Naive thymus-derived CD4-positive, alpha-beta T cell (primary cell): ENCODE measurements around the gene QRFP. TPM values are rescaled to one million over a fixed set of nuclear protein-coding genes. Genes with fewer than 3 reads are reported as not detected.

Experiments used
- ATAC-seq: fragments of 150-1000 bp; cut with Tn5 transposase; 2 replicates; pipeline ENCODE4 v1.10.0; 2021; ENCODE audit warnings: mild to moderate bottlenecking, moderate library complexity
- CTCF ChIA-PET: fragments of 350-600 bp; sonication (Branson Sonifier 250); formaldehyde crosslinking; loops from one replicate; lab custom pipeline; 2021; ENCODE audit warnings: antibody characterized with exemption; lab: Charles Lee
- POLR2A ChIA-PET: fragments of 350-600 bp; sonication (Branson Sonifier 250); formaldehyde crosslinking; loops from one replicate; lab custom pipeline; 2021; ENCODE audit warnings: antibody characterized with exemption, inconsistent platforms; lab: Charles Lee
- DNase-seq, 9 donors: peaks; one replicate each; pipeline versions ENCODE4 v3.0.0 to v3.0.0-alpha.2; 2020 to 2022; ENCODE audit warnings: mixed read lengths in 1 of 9
- H3K27ac ChIP-seq: one replicate; pipeline ENCODE4 v1.7.0; 2013; ENCODE audit warnings: mild to moderate bottlenecking, low read depth, low read length, moderate library complexity
- H3K27me3 ChIP-seq, 2 donors: one replicate each; pipeline ENCODE4 v1.7.0; 2013; ENCODE audit warnings: low read length in 2 of 2, mild to moderate bottlenecking in 2 of 2, moderate library complexity in 2 of 2; ENCODE audit not compliant: control insufficient read depth in 2 of 2, insufficient read depth in 2 of 2
- H3K36me3 ChIP-seq, 3 experiments: 1 replicate in 2 of 3; 2 replicates in 1 of 3; pipeline ENCODE4 v1.7.0; 2013; ENCODE audit warnings: low read length in 3 of 3, mild to moderate bottlenecking in 3 of 3, moderate library complexity in 1 of 3; ENCODE audit not compliant: insufficient read depth in 3 of 3, control insufficient read depth in 2 of 3
- H3K4me1 ChIP-seq, 2 donors: one replicate each; pipeline ENCODE4 v1.7.0; 2013; ENCODE audit warnings: low read length in 2 of 2, mild to moderate bottlenecking in 2 of 2, moderate library complexity in 1 of 2; ENCODE audit not compliant: control insufficient read depth in 2 of 2, insufficient read depth in 2 of 2
- H3K4me3 ChIP-seq: 2 replicates; pipeline ENCODE4 v1.7.0; 2013; ENCODE audit warnings: mild to moderate bottlenecking, low read length
- H3K9me3 ChIP-seq, 3 experiments: 1 replicate in 2 of 3; 2 replicates in 1 of 3; pipeline ENCODE4 v1.7.0; 2013; ENCODE audit warnings: low read length in 3 of 3; ENCODE audit not compliant: control insufficient read depth in 2 of 3
- H3K27ac Mint-ChIP-seq, 9 donors: one replicate each; pipeline ENCODE4 v1.8.0; 2020 to 2022; ENCODE audit warnings: mixed read lengths in 9 of 9, mild to moderate bottlenecking in 8 of 9, moderate library complexity in 5 of 9, inconsistent platforms in 2 of 9
- H3K27me3 Mint-ChIP-seq, 5 donors: one replicate each; pipeline ENCODE4 v1.8.0; 2021 to 2022; ENCODE audit warnings: mixed read lengths in 5 of 5, mild to moderate bottlenecking in 1 of 5
- H3K36me3 Mint-ChIP-seq, 5 donors: one replicate each; pipeline ENCODE4 v1.8.0; 2020 to 2022; ENCODE audit warnings: mixed read lengths in 5 of 5, mild to moderate bottlenecking in 3 of 5, inconsistent platforms in 1 of 5
- H3K4me1 Mint-ChIP-seq, 7 donors: one replicate each; pipeline ENCODE4 v1.8.0; 2020 to 2022; ENCODE audit warnings: mixed read lengths in 7 of 7, mild to moderate bottlenecking in 3 of 7, inconsistent platforms in 1 of 7
- H3K4me3 Mint-ChIP-seq, 10 donors: one replicate each; pipeline ENCODE4 v1.8.0; 2020 to 2022; ENCODE audit warnings: mild to moderate bottlenecking in 10 of 10, mixed read lengths in 10 of 10, moderate library complexity in 6 of 10, inconsistent platforms in 2 of 10
- H3K9me3 Mint-ChIP-seq, 11 donors: one replicate each; pipeline ENCODE4 v1.8.0; 2020 to 2022; ENCODE audit warnings: mixed read lengths in 11 of 11, mild to moderate bottlenecking in 4 of 11, inconsistent platforms in 1 of 11, moderate library complexity in 1 of 11
- intact Hi-C, 2 donors: fragments of 100-400 bp; cut with micrococcal nuclease; formaldehyde crosslinking; loops; one replicate each; pipeline ENCODE4 v1.15.1; 2023
- polyA plus RNA-seq, 2 donors: library from polyadenylated mRNA; unstranded; fragments of 300-500 nt; fragmentation: Illumina TruSeq; gene quantifications; one replicate each; pipeline ENCODE4 v1.2.3, GENCODE V29; 2021
- total RNA-seq, 6 experiments: library from RNA in 5 of 6; stranded (reverse) in 5 of 6; gene quantifications; 1 replicate in 5 of 6; 2 replicates in 1 of 6; pipeline ENCODE4 v1.2.3 and lab custom pipeline; 2021 to 2026

The QRFP gene
- total and polyA plus RNA-seq, 7 experiments from 2014 or later, result not detected

DNA sequence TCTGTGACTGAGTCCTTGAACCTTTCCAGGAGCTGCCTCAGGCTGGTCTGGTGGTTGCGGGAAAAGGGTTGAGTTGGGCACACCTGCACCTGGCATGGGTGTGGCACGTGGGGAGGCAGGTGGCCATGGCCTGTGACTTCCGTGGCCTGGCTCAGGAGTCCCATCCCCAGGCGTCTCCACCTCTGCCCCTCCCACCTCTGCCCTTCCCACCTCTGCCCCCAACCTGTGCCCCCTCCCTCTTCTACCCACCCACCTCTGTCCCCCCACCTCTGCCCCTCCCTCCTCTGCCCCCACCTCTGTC, 1.9 kb upstream of the QRFP start:
- intact Hi-C loops, result no loop called here

DNA sequence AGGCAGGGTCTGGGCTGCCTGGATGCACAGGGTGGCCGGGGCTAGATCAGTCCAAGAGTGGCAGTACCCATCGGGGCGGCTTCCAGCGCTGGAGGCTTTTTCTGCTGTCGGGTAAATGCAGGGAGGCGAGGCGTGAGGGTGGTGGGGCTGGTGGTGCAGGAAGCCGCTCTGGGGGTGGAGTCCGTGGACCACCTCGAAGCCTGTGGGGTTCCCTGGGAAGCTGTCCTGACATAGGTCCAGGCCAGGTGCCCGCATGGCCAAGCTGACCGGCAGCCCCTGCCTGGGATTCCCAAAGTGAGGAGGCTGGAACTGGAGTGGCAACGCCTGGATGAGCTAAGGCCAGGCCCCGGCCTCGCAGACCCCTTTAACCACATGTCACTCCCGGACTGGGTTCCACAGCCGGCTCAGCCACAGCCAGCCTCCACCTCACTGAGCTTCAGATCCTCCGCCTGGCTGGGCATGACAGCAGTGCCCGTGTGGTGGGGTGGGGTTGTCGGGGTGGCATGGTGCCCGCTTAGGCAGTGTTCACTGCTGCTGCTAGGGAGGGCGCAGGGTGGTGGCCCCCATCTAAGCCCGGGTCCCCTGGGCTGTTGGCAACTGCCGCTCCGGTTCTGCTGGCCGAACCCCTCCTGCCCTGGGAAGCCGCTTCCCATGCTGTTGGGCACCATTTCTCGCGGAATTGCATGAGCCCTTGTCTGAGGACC, 1.4 kb upstream of the QRFP start:
- H3K27me3 ChIP-seq, result no peaks in the 10 kb centered on the region
- intact Hi-C loops, result no loop called here
- peaks cover 0 to 1% (median 0%) of the 10 kb centered on the region in 3 experiments for H3K36me3 ChIP-seq
- no peaks in the 10 kb centered on the region for H3K4me1 ChIP-seq
- DNase-seq (no peak), ATAC-seq (no peak)
- no peak overlapping the region for H3K27ac Mint-ChIP-seq
- no peaks in the 10 kb centered on the region for H3K9me3 Mint-ChIP-seq
- peaks cover 0 to 6% (median 0%) of the 10 kb centered on the region in 7 donors for H3K4me1 Mint-ChIP-seq
- no peak overlapping the region for H3K27ac ChIP-seq
- ChIA-PET POLR2A (no interaction called here), CTCF (no interaction called here)
- no peaks in the 10 kb centered on the region for H3K9me3 ChIP-seq
- H3K27me3 Mint-ChIP-seq, result peaks cover 0 to 3% (median 0%) of the 10 kb centered on the region in 5 donors
- no peak overlapping the region for H3K4me3 Mint-ChIP-seq
- no peak overlapping the region for H3K4me3 ChIP-seq
- no peaks in the 10 kb centered on the region for H3K36me3 Mint-ChIP-seq

More for the DNA sequence above, 1.9 kb upstream of the QRFP start:
- no peak for DNase-seq
- Histone ChIP-seq H3K27me3 (no peaks in the 10 kb centered on the region), H3K36me3 (no peaks in the 10 kb centered on the region), H3K27ac (no peak overlapping the region), H3K4me3 (no peak overlapping the region), H3K9me3 (no peaks in the 10 kb centered on the region), H3K4me1 (no peaks in the 10 kb centered on the region)
- H3K36me3 Mint-ChIP-seq, result no peaks in the 10 kb centered on the region
- peaks cover 0 to 3% (median 0%) of the 10 kb centered on the region in 5 donors for H3K27me3 Mint-ChIP-seq
- no peak overlapping the region for H3K4me3 Mint-ChIP-seq
- CTCF ChIA-PET, result no interaction called here
- H3K27ac Mint-ChIP-seq, result no peak overlapping the region
- H3K4me1 Mint-ChIP-seq, result peaks cover 0 to 3% (median 0%) of the 10 kb centered on the region in 7 donors
- H3K9me3 Mint-ChIP-seq, result no peaks in the 10 kb centered on the region
- POLR2A ChIA-PET, result no interaction called here
- ATAC-seq, result no peak

DNA sequence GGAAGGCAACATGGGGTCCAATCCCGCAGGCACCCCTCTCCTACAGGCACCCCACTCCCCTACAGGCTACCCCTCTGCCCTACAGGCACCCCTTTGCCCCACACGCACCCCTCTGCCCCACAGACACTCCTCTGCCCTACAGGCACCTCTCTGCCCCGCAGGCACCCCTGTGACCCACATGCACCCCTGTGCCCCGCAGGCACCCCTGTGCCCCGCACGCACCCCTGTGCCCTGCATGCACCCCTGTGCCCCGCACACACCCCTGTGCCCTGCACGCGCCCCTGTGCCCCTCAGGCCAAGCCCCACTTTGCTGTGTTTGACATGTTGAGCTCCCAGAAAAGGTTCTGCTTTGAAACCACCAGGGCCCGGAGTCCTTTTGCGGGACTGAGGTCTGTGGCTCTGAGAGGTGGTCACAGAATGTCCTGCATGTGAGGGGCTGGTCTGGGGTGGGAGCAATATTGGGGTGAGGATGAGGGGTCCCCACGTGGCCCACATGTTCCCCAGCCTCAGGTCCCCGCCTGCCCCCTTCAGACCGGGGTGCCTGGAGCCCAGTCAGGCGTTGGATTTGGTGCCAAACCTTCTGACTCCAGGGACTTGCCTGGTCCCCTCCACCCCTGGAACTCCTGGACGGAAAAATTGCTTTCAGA, 616 bp upstream of the QRFP start:
- H3K27ac ChIP-seq, result no peak overlapping the region
- H3K4me1 ChIP-seq, result no peaks in the 10 kb centered on the region
- Mint-ChIP-seq H3K27ac (no peak overlapping the region), H3K4me3 (no peak overlapping the region), H3K27me3 (peaks cover 0 to 3% (median 0%) of the 10 kb centered on the region in 5 donors), H3K36me3 (no peaks in the 10 kb centered on the region), H3K9me3 (no peaks in the 10 kb centered on the region), H3K4me1 (peaks cover 0 to 7% (median 0%) of the 10 kb centered on the region in 7 donors)
- peaks cover 0 to 6% (median 0%) of the 10 kb centered on the region in 3 experiments for H3K36me3 ChIP-seq
- no peak for DNase-seq
- H3K4me3 ChIP-seq, result no peak overlapping the region
- H3K9me3 ChIP-seq, result no peaks in the 10 kb centered on the region
- POLR2A ChIA-PET, result no interaction called here
- H3K27me3 ChIP-seq, result no peaks in the 10 kb centered on the region
- CTCF ChIA-PET, result no interaction called here
- no peak for ATAC-seq
- intact Hi-C loops, result no loop called here

DNA sequence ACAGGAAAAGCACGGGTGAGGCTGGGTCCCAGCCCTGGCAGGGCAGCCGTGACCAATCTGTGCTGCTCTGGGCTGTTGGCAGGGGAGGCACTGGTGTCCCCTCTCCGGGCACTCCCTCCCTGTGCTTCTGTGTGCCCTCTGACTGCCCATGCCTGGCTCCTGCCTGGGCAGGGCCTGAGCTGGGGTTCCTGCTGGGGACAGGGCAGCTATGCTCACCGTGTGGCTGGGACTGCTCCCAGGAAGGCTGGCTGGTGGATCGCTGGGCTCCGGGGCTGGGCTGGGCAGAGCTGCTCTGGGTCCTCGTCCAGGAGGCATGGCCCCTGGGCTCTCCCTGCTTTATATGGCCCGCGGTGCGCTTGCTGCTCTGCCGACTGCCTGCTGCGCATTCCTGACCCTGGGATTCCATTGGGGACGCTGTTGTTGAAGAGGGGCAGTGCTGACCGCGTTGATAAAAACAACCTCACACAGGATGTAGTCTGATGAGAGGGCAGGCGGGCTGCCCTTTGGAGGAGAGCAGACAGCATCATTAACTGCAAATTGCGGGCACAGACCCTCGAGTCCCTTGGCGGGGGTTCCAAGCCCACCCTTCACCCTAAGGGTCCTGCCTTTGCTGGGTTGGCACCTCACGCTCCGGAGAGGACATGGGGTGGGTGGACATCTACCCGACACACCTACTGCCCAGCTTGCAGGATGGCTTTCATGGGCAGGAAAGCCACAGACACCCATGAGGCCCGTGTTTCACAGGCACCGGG, 955 bp downstream of the QRFP start:
- no peak for DNase-seq
- H3K36me3 Mint-ChIP-seq, result no peaks in the 10 kb centered on the region

DNA sequence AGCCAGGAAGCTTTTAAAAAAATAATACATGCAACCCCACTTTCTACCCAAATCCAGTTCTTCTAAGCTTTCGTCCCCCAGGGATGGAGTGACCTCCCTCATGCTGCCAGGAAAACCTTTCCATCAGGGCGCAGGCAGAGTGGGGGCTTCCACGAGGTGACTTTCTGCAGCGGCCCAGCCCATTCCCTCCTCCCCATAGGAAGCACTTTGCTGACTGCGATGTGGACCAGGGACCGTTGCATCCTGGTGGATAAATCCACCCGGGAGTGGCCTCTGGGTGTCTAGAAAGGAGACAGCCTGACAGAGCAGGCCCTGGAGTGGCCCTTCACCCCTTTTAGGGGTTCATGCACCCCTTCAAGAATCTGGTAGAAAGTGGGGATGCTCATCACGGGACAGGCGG, 1.6 kb downstream of the QRFP start:
- Histone ChIP-seq H3K27ac (no peak overlapping the region), H3K9me3 (no peaks in the 10 kb centered on the region), H3K4me3 (no peak overlapping the region), H3K4me1 (no peaks in the 10 kb centered on the region), H3K36me3 (peaks cover 0 to 6% (median 0%) of the 10 kb centered on the region in 3 experiments), H3K27me3 (no peaks in the 10 kb centered on the region)
- Mint-ChIP-seq H3K4me1 (peaks cover 0 to 7% (median 0%) of the 10 kb centered on the region in 7 donors), H3K9me3 (no peaks in the 10 kb centered on the region), H3K4me3 (no peak overlapping the region), H3K27ac (peak overlapping the region in 2 of 9 donors; percentile 8 to 21), H3K27me3 (no peaks in the 10 kb centered on the region), H3K36me3 (no peaks in the 10 kb centered on the region)
- ATAC-seq (no peak), DNase-seq (no peak)
- intact Hi-C loops, result no loop called here
- ChIA-PET POLR2A (no interaction called here), CTCF (interaction anchor here (1.2 kb wide), 1 partner anchor 194 kb away, joined by 3 read pairs; no protein-coding TSS in a partner anchor)

More for the DNA sequence above, 955 bp downstream of the QRFP start:
- peaks cover 0 to 6% (median 0%) of the 10 kb centered on the region in 3 experiments for H3K36me3 ChIP-seq
- H3K4me3 Mint-ChIP-seq, result no peak overlapping the region
- no peaks in the 10 kb centered on the region for H3K9me3 ChIP-seq
- ChIA-PET CTCF (no interaction called here), POLR2A (no interaction called here)
- H3K27ac ChIP-seq, result no peak overlapping the region
- no peaks in the 10 kb centered on the region for H3K27me3 Mint-ChIP-seq
- H3K9me3 Mint-ChIP-seq, result no peaks in the 10 kb centered on the region
- intact Hi-C loops, result no loop called here
- peaks cover 0 to 7% (median 0%) of the 10 kb centered on the region in 7 donors for H3K4me1 Mint-ChIP-seq
- H3K27me3 ChIP-seq, result no peaks in the 10 kb centered on the region
- H3K4me1 ChIP-seq, result no peaks in the 10 kb centered on the region
- H3K27ac Mint-ChIP-seq, result no peak overlapping the region
- ATAC-seq, result no peak
- H3K4me3 ChIP-seq, result no peak overlapping the region

DNA sequence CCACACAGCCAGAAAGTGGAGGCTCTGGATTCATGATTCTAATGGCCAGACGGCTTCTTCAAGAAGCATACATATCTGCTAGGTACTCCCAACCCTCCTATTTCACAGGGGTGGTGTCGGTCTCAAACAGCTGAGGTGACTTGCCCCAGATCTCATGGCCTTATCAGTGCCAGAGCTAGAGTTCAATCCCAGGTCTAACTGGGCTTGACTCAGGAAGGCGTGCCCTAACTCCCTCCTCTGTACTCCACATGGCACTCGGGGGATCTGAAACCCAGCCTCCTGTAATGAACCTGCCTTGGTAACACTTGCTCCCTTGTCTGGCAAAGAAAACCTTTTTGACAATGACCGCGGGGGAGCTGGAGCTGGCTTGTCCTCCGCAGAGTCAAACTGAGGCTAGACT, 2.1 kb downstream of the QRFP start:
- peaks cover 0 to 6% (median 0%) of the 10 kb centered on the region in 3 experiments for H3K36me3 ChIP-seq
- CTCF ChIA-PET, result interaction anchor here (1.2 kb wide), 1 partner anchor 194 kb away, joined by 3 read pairs; no protein-coding TSS in a partner anchor

More for the DNA sequence above, 2.1 kb downstream of the QRFP start:
- Mint-ChIP-seq H3K4me1 (peaks cover 0 to 7% (median 0%) of the 10 kb centered on the region in 7 donors), H3K4me3 (no peak overlapping the region), H3K36me3 (no peaks in the 10 kb centered on the region), H3K9me3 (no peaks in the 10 kb centered on the region), H3K27ac (peak overlapping the region in 1 of 9 donors; percentile 21), H3K27me3 (no peaks in the 10 kb centered on the region)
- intact Hi-C loops, result no loop called here
- no peak overlapping the region for H3K27ac ChIP-seq
- ATAC-seq (no peak), DNase-seq (no peak)
- no peaks in the 10 kb centered on the region for H3K4me1 ChIP-seq
- H3K4me3 ChIP-seq, result no peak overlapping the region
- H3K27me3 ChIP-seq, result no peaks in the 10 kb centered on the region
- no peaks in the 10 kb centered on the region for H3K9me3 ChIP-seq
- POLR2A ChIA-PET, result no interaction called here
